NT2/D1 (cell line): ENCODE results near the gene SRPX2.

Experiments
- SUZ12 ChIP-seq: IDR thresholded peaks from 2 replicates; pipeline ENCODE4 v1.6.1; 2011; ENCODE audit not compliant: insufficient read length, insufficient read depth; ENCODE audit errors: extremely low read depth
- YY1 ChIP-seq: IDR thresholded peaks from 2 replicates; pipeline ENCODE4 v1.6.1; 2011; ENCODE audit not compliant: insufficient read length, insufficient read depth
- ZNF274 ChIP-seq: IDR thresholded peaks from 2 replicates; pipeline ENCODE4 v1.6.1; 2011; ENCODE audit warnings: mild to moderate bottlenecking, low read depth, low read length

DNA sequence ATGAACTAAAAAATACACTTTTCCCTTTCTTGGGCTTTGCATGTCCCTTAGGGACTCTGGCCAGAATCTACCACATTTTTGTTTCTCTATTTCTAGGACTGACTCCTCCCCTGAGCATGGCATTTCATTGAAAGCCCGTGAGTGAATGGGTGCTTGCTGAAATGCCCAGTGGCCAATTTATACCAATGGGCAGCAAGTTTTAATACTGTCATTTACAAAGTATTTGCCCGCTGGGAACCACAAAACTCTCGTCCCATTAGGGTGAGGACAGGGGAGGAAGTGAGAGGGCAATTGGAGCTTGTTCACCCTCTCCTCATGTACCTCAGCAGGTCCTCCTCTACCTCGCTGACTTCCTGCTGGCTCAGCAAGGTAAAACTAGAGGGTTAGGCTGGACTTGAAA is 1.1 kb downstream of the SRPX2 start:
- no peak for TF ChIP-seq ZNF274
- TF ChIP-seq SUZ12, result no peak
- TF ChIP-seq YY1, result no peak
